ENCODE measurements around the gene FAN1.

GRCh38 chr15:30991255-30992235 is 87.8 kb downstream of the FAN1 start, which contains the start of gene MTMR10:
- TF ChIP-seq, protein P1, sequence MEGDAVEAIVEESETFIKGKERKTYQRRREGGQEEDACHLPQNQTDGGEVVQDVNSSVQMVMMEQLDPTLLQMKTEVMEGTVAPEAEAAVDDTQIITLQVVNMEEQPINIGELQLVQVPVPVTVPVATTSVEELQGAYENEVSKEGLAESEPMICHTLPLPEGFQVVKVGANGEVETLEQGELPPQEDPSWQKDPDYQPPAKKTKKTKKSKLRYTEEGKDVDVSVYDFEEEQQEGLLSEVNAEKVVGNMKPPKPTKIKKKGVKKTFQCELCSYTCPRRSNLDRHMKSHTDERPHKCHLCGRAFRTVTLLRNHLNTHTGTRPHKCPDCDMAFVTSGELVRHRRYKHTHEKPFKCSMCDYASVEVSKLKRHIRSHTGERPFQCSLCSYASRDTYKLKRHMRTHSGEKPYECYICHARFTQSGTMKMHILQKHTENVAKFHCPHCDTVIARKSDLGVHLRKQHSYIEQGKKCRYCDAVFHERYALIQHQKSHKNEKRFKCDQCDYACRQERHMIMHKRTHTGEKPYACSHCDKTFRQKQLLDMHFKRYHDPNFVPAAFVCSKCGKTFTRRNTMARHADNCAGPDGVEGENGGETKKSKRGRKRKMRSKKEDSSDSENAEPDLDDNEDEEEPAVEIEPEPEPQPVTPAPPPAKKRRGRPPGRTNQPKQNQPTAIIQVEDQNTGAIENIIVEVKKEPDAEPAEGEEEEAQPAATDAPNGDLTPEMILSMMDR (IDR thresholded peaks at IDR 0.05), result no peak
- no peak for TF ChIP-seq ZFX (IDR thresholded peaks at IDR 0.05; ENCODE audit: borderline replicate concordance)

Measured in 22Rv1 (cell line).